IMR-90 (cell line): Measurements from ENCODE around the gene SPECC1L.

Source experiments
- FOS ChIP-seq: fragments of 150-350 bp; IDR thresholded peaks from 2 replicates; pipeline ENCODE4 v1.6.1; 2016; ENCODE audit warnings: low read depth, low read length
- MAFK ChIP-seq: IDR thresholded peaks from 2 replicates; pipeline ENCODE4 v1.6.1; 2012; ENCODE audit warnings: low read depth, low read length, improper control_type of control experiment
- MXI1 ChIP-seq: IDR thresholded peaks from 2 replicates; pipeline ENCODE4 v1.6.1; 2012; ENCODE audit warnings: low read depth, mild to moderate bottlenecking, low read length, moderate library complexity, borderline replicate concordance
- NFE2L2 ChIP-seq: fragments of 150-350 bp; IDR thresholded peaks from 2 replicates; pipeline ENCODE4 v1.6.1; 2016; ENCODE audit warnings: low read depth, mild to moderate bottlenecking, low read length
- POLR2A ChIP-seq: IDR thresholded peaks from 2 replicates; pipeline ENCODE4 v1.6.1; 2012; ENCODE audit warnings: mild to moderate bottlenecking, low read depth, low read length
- RAD21 ChIP-seq: IDR thresholded peaks from 2 replicates; pipeline ENCODE4 v1.6.1; 2012; ENCODE audit warnings: low read length, improper control_type of control experiment
- SMC3 ChIP-seq: fragments of 150-350 bp; IDR thresholded peaks from 2 replicates; pipeline ENCODE4 v1.6.1; 2016; ENCODE audit warnings: low read depth, mild to moderate bottlenecking, antibody characterized with exemption, low read length, moderate library complexity
- TF ChIP-seq, protein P1 (sequence below): conservative IDR thresholded peaks from 2 replicates; pipeline ENCODE4 v1.5.1; 2012; ENCODE audit warnings: mild to moderate bottlenecking, low read depth, low read length, improper control_type of control experiment
- TF ChIP-seq, protein P2 (sequence below): fragments of 150-350 bp; IDR thresholded peaks from 2 replicates; pipeline ENCODE4 v1.6.1; 2017; ENCODE audit warnings: mild to moderate bottlenecking, antibody characterized with exemption, low read length, low read depth

GRCh38 chr22:24401931-24402367 lies 131.3 kb downstream of the SPECC1L start:
- TF ChIP-seq FOS = no peak
- TF ChIP-seq, protein P1, sequence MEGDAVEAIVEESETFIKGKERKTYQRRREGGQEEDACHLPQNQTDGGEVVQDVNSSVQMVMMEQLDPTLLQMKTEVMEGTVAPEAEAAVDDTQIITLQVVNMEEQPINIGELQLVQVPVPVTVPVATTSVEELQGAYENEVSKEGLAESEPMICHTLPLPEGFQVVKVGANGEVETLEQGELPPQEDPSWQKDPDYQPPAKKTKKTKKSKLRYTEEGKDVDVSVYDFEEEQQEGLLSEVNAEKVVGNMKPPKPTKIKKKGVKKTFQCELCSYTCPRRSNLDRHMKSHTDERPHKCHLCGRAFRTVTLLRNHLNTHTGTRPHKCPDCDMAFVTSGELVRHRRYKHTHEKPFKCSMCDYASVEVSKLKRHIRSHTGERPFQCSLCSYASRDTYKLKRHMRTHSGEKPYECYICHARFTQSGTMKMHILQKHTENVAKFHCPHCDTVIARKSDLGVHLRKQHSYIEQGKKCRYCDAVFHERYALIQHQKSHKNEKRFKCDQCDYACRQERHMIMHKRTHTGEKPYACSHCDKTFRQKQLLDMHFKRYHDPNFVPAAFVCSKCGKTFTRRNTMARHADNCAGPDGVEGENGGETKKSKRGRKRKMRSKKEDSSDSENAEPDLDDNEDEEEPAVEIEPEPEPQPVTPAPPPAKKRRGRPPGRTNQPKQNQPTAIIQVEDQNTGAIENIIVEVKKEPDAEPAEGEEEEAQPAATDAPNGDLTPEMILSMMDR = no peak
- no peak for TF ChIP-seq POLR2A
- TF ChIP-seq MXI1 = no peak
- no peak for TF ChIP-seq MAFK
- TF ChIP-seq NFE2L2 = no peak
- TF ChIP-seq RAD21 = no peak
- no peak for TF ChIP-seq SMC3
- TF ChIP-seq, protein P2, sequence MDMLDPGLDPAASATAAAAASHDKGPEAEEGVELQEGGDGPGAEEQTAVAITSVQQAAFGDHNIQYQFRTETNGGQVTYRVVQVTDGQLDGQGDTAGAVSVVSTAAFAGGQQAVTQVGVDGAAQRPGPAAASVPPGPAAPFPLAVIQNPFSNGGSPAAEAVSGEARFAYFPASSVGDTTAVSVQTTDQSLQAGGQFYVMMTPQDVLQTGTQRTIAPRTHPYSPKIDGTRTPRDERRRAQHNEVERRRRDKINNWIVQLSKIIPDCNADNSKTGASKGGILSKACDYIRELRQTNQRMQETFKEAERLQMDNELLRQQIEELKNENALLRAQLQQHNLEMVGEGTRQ = no peak
